Smooth muscle cell (in vitro differentiated cells): ENCODE data around the gene KHK. TPM values are rescaled to one million over a fixed set of nuclear protein-coding genes. Genes with fewer than 3 reads are reported as not detected.

Experiments used
- DNase-seq: peaks from one replicate; lab custom pipeline; 2025; ENCODE audit not compliant: unreplicated experiment; lab: John Stamatoyannopoulos, UW
- H2AFZ ChIP-seq: fragments of 200-600 bp; sonication (generic); 2 replicates; pipeline ENCODE4 v1.6.0; 2016; ENCODE audit warnings: antibody characterized with exemption, low read depth, mild to moderate bottlenecking
- H3F3A ChIP-seq: fragments of 200-600 bp; sonication (generic); 2 replicates; pipeline ENCODE4 v1.6.0; 2017; ENCODE audit warnings: antibody characterized with exemption, low read depth
- H3K27ac ChIP-seq: fragments of 200-600 bp; sonication (generic); 2 replicates; pipeline ENCODE4 v1.5.1; 2016; ENCODE audit warnings: low read depth, mild to moderate bottlenecking
- H3K27me3 ChIP-seq: fragments of 200-600 bp; sonication (generic); 2 replicates; pipeline ENCODE4 v1.6.1; 2016; ENCODE audit warnings: low read depth, mild to moderate bottlenecking
- H3K36me3 ChIP-seq: fragments of 200-600 bp; sonication (generic); 2 replicates; pipeline ENCODE4 v1.5.1; 2016; ENCODE audit warnings: low read depth
- H3K4me1 ChIP-seq: fragments of 200-600 bp; sonication (generic); 2 replicates; pipeline ENCODE4 v1.5.1; 2016; ENCODE audit warnings: low read depth
- H3K4me2 ChIP-seq: fragments of 200-600 bp; sonication (generic); 2 replicates; pipeline ENCODE4 v1.6.0; 2016; ENCODE audit warnings: mild to moderate bottlenecking
- H3K4me3 ChIP-seq: fragments of 200-600 bp; sonication (generic); 2 replicates; pipeline ENCODE4 v1.5.1; 2016; ENCODE audit warnings: mild to moderate bottlenecking
- H3K79me2 ChIP-seq: fragments of 200-600 bp; sonication (generic); 2 replicates; pipeline ENCODE4 v1.6.0; 2016; ENCODE audit warnings: low read depth, mild to moderate bottlenecking
- H3K9ac ChIP-seq: fragments of 200-600 bp; sonication (generic); 2 replicates; pipeline ENCODE4 v1.6.0; 2016; ENCODE audit warnings: low read depth
- H3K9me3 ChIP-seq: fragments of 200-600 bp; sonication (generic); replicated peaks from 2 replicates; pipeline ENCODE4 v1.5.1; 2016; ENCODE audit warnings: low read depth
- H4K20me1 ChIP-seq: fragments of 200-600 bp; sonication (generic); 2 replicates; pipeline ENCODE4 v1.6.0; 2016; ENCODE audit warnings: low read depth
- CTCF ChIP-seq: fragments of 200-600 bp; sonication (generic); IDR thresholded peaks from 2 replicates; pipeline ENCODE4 v1.5.1; 2017; ENCODE audit warnings: borderline replicate concordance, mild to moderate bottlenecking, antibody characterized with exemption; ENCODE audit not compliant: insufficient read depth, poor library complexity, severe bottlenecking
- WGBS: methylation state at CpG from one replicate; pipeline ENCODE4 v1.1.7; 2016; ENCODE audit warnings: low lambda C conversion rate; 5-methylcytosine and 5-hydroxymethylcytosine counted together
- polyA plus RNA-seq: library from polyadenylated mRNA; unstranded; fragments of >200 nt; fragmentation: Nextera tagmentation; extraction: Ambion mirVana; gene quantifications from 2 replicates; pipeline ENCODE4 v1.2.1, GENCODE V29; 2016
- total RNA-seq: library from RNA; depleted of rRNA; stranded (reverse); fragments of >200 nt; gene quantifications from 2 replicates; pipeline ENCODE4 v1.2.3, GENCODE V29; 2014

The KHK gene
- total and polyA plus RNA-seq, 2 experiments from 2014 or later = 0.27 to 1.6 TPM

DNA sequence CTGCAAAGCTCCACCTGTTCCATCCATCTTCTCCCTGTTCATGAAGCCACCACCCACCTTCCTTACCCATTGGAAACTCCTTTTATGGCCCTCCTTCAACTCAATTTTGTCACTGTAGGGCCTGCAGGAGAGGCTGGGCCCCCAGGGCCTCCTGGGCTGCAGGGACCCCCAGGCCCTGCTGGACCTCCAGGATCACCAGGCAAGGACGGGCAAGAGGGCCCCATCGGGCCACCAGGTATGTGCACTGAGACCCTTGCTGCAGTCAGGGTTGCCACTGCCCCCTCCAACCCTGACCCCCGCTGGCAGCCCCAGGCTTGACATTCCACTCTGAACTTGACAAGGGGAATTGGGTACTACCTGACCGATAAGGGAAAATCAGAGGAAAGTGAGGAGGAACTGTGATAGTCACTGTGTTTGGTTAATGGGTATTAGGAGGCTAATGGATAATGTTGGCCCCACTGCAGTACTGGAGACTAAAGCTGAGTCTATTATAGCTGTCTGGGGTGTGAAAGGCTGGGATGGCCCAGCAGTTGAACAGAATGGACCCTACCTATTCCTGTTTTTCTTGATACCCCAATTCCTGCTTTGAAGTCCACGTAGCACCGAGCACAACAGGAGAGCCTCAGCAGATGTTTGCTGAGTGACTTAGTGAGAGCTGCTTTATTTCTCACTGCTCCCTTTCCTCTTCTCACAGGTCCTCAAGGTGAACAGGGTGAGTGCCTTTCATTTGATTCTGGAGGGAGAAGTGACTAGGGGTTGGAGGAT, 2.1 kb upstream of the KHK start:
- Histone ChIP-seq H3K4me2 (peak overlapping the region; percentile 99), H3K9ac (no peak overlapping the region), H3K9me3 (no peaks in the 10 kb centered on the region), H3K27me3 (no peaks in the 10 kb centered on the region), H2AFZ (no peak overlapping the region), H3K4me3 (no peak overlapping the region), H3F3A (peaks cover 21% of the 10 kb centered on the region), H3K4me1 (peaks cover 18% of the 10 kb centered on the region), H3K36me3 (no peaks in the 10 kb centered on the region), H3K79me2 (peaks cover 12% of the 10 kb centered on the region), H3K27ac (no peak overlapping the region), H4K20me1 (peaks cover 33% of the 10 kb centered on the region)
- WGBS = 76% methylated on average over 6 of the region's 6 CpGs
- no peak for TF ChIP-seq CTCF
- DNase-seq = no peak

GRCh38 chr2:27085062-27085672, 1.4 kb upstream of the KHK start:
- DNase-seq = no peak
- no peaks in the 10 kb centered on the region for H3K27me3 ChIP-seq
- peaks cover 33% of the 10 kb centered on the region for H4K20me1 ChIP-seq
- H3K4me2 ChIP-seq = peak overlapping the region; percentile 99
- peaks cover 7% of the 10 kb centered on the region for H3K79me2 ChIP-seq
- H3K9me3 ChIP-seq = no peaks in the 10 kb centered on the region
- H3K4me1 ChIP-seq = peaks cover 18% of the 10 kb centered on the region
- H3F3A ChIP-seq = peaks cover 21% of the 10 kb centered on the region
- peak overlapping the region; percentile 61 for H3K27ac ChIP-seq
- 53% methylated on average over 10 of the region's 10 CpGs for WGBS
- H3K4me3 ChIP-seq = peak overlapping the region; percentile 83
- H3K36me3 ChIP-seq = no peaks in the 10 kb centered on the region
- no peak overlapping the region for H3K9ac ChIP-seq
- TF ChIP-seq CTCF = no peak
- no peak overlapping the region for H2AFZ ChIP-seq

- Histone ChIP-seq H3F3A (peaks cover 17% of the 10 kb centered on the region), H3K36me3 (no peaks in the 10 kb centered on the region), H3K4me3 (peak overlapping the region; percentile 83), H4K20me1 (peaks cover 33% of the 10 kb centered on the region), H3K79me2 (peaks cover 2% of the 10 kb centered on the region), H3K4me2 (peak overlapping the region; percentile 99), H3K27me3 (no peaks in the 10 kb centered on the region), H3K27ac (peak overlapping the region; percentile 61), H3K4me1 (peaks cover 16% of the 10 kb centered on the region), H2AFZ (peak overlapping the region; percentile 69), H3K9me3 (no peaks in the 10 kb centered on the region), H3K9ac (peak overlapping the region; percentile 54)
- DNase-seq = peak; percentile 26
- 3% methylated on average over 36 of the region's 38 CpGs for WGBS
- no peak for TF ChIP-seq CTCF
Observed at GRCh38 chr2:27085673-27086089, 891 bp upstream of the KHK start.
